HPDE6-E6E7 (cell line): Measurements from ENCODE around the gene ARL4D.

Experiments
- DNase-seq: peaks from one replicate; pipeline ENCODE4 v3.0.0; 2011; ENCODE audit warnings: missing footprints; ENCODE audit errors: extremely low spot score

The ARL4D gene

GRCh38 chr17:43427362-43428043 is 28.7 kb downstream of the ARL4D start:
- DNase-seq: no peak

- no peak for DNase-seq
Observed at GRCh38 chr17:43428524-43428923, 29.7 kb downstream of the ARL4D start.

- no peak for DNase-seq
Observed at GRCh38 chr17:43430936-43431713, 32.3 kb downstream of the ARL4D start.

GRCh38 chr17:43431714-43432523 is 33.1 kb downstream of the ARL4D start:
- no peak for DNase-seq

- no peak for DNase-seq
Observed at GRCh38 chr17:43434902-43435319, 36.1 kb downstream of the ARL4D start.

GRCh38 chr17:43437756-43438155 is 39.0 kb downstream of the ARL4D start:
- no peak for DNase-seq

- no peak for DNase-seq
Observed at GRCh38 chr17:43438626-43439025, 39.8 kb downstream of the ARL4D start.

GRCh38 chr17:43439041-43439440 is 40.2 kb downstream of the ARL4D start:
- DNase-seq: no peak

GRCh38 chr17:43442711-43443110 is 43.9 kb downstream of the ARL4D start:
- DNase-seq: no peak

- DNase-seq: no peak
Observed at GRCh38 chr17:43443381-43443780, 44.6 kb downstream of the ARL4D start.

GRCh38 chr17:43444223-43445008 is 45.6 kb downstream of the ARL4D start:
- DNase-seq: peak; percentile 67

- DNase-seq: no peak
Observed at GRCh38 chr17:43445009-43445589, 46.3 kb downstream of the ARL4D start.

GRCh38 chr17:43446773-43447172 is 48.0 kb downstream of the ARL4D start:
- DNase-seq: no peak

GRCh38 chr17:43448720-43449469 is 50.1 kb downstream of the ARL4D start:
- no peak for DNase-seq

- no peak for DNase-seq
Observed at GRCh38 chr17:43449470-43450248, 50.9 kb downstream of the ARL4D start.
